Brain pericyte (primary cell): ENCODE results near the gene OOEP.
"Not testable (repeated sequence)": the region's sequence is repeated elsewhere in the genome, so short reads cannot be mapped to it uniquely, and the experiment has no call there.

Experiments used
- DNase-seq: peaks from one replicate; pipeline ENCODE4 v3.0.0-alpha.2; 2012; ENCODE audit warnings: low read depth, low spot score

OOEP gene

GRCh38 chr6:73369563-73369962 is at the start of gene OOEP:
Gene OOEP, minus strand, starts transcription at chr6:73369897. Its CDS starts 105 bp downstream, at chr6:73369792.
- no peak for DNase-seq

GRCh38 chr6:73418081-73418741 is 48.5 kb upstream of the OOEP start:
- no peak for DNase-seq

GRCh38 chr6:73413102-73413501 is 43.4 kb upstream of the OOEP start:
- DNase-seq = no peak

GRCh38 chr6:73409395-73409794 is 39.7 kb upstream of the OOEP start:
- DNase-seq = no peak

GRCh38 chr6:73400656-73401055 is 31.0 kb upstream of the OOEP start:
- no peak for DNase-seq

GRCh38 chr6:73395875-73396274 is 26.2 kb upstream of the OOEP start:
- no peak for DNase-seq

GRCh38 chr6:73394577-73395354 is 25.1 kb upstream of the OOEP start, which contains the start of gene DDX43:
Gene DDX43, plus strand, starts transcription at chr6:73394828. Its CDS starts 78 bp downstream, at chr6:73394906.
- DNase-seq = peak; percentile 13

- DNase-seq = no peak
Observed at GRCh38 chr6:73393278-73393677, 23.6 kb upstream of the OOEP start.

- not testable (repeated sequence) for DNase-seq
Observed at GRCh38 chr6:73392188-73392587, 22.5 kb upstream of the OOEP start.

GRCh38 chr6:73391675-73392074 is 22.0 kb upstream of the OOEP start:
- no peak for DNase-seq

GRCh38 chr6:73389854-73390253 is 20.2 kb upstream of the OOEP start:
- no peak for DNase-seq

- DNase-seq = peak; percentile 17
Observed at GRCh38 chr6:73388800-73389512, 19.3 kb upstream of the OOEP start.

GRCh38 chr6:73388433-73388799 is 18.7 kb upstream of the OOEP start:
- no peak for DNase-seq

GRCh38 chr6:73382462-73383113 is 12.9 kb upstream of the OOEP start:
- no peak for DNase-seq

- DNase-seq = not testable (repeated sequence)
Observed at GRCh38 chr6:73381531-73381930, 11.8 kb upstream of the OOEP start.

GRCh38 chr6:73377225-73377624 is 7.5 kb upstream of the OOEP start:
- DNase-seq = no peak

- no peak for DNase-seq
Observed at GRCh38 chr6:73375216-73375615, 5.5 kb upstream of the OOEP start.

GRCh38 chr6:73372516-73372915 is 2.8 kb upstream of the OOEP start:
- no peak for DNase-seq

- DNase-seq = no peak
Observed at GRCh38 chr6:73371984-73372383, 2.3 kb upstream of the OOEP start.

GRCh38 chr6:73369157-73369556 is 540 bp downstream of the OOEP start:
- DNase-seq = no peak

GRCh38 chr6:73368675-73369074 is 1.0 kb downstream of the OOEP start:
- DNase-seq = no peak

GRCh38 chr6:73367761-73368355 is 1.8 kb downstream of the OOEP start:
- DNase-seq = no peak
